Right lobe of liver (tissue), 6 donors: Measurements from ENCODE around the gene MSH2. TPM values are rescaled to one million over a fixed set of nuclear protein-coding genes. Genes with fewer than 3 reads are reported as not detected.

Experiments
- ATAC-seq, 4 donors: fragments of 200-7000 bp; cut with Tn5 transposase; one replicate each; pipeline ENCODE4 v1.9.1; 2020; ENCODE audit warnings: mild to moderate bottlenecking in 4 of 4, moderate library complexity in 4 of 4
- DNase-seq, 3 donors: peaks; one replicate each; pipeline ENCODE4 v3.0.0-alpha.2; 2020
- H3K27ac ChIP-seq, 3 donors: fragments of 200-600 bp; one replicate each; pipeline ENCODE4 v1.8.0; 2022
- H3K27me3 ChIP-seq, 2 donors: fragments of 200-600 bp; one replicate each; pipeline ENCODE4 v1.8.0; 2022
- H3K36me3 ChIP-seq, 4 donors: fragments of 200-600 bp; sonication (generic) in 1 of 4; one replicate each; pipeline versions ENCODE4 v1.5.1 to v1.8.0; 2017 to 2022; ENCODE audit warnings: control low read depth in 1 of 4
- H3K4me1 ChIP-seq, 4 donors: fragments of 200-600 bp; sonication (generic) in 1 of 4; one replicate each; pipeline versions ENCODE4 v1.5.1 to v1.8.0; 2017 to 2022; ENCODE audit warnings: control low read depth in 1 of 4
- H3K4me3 ChIP-seq, 3 donors: fragments of 200-600 bp; one replicate each; pipeline ENCODE4 v1.8.0; 2022
- H3K9me3 ChIP-seq, 4 donors: fragments of 200-600 bp; sonication (generic) in 1 of 4; one replicate each; pipeline versions ENCODE4 v1.5.1 to v1.8.0; 2017 to 2022; ENCODE audit warnings: control low read depth in 1 of 4
- POLR2A ChIP-seq: fragments of 450-650 bp; IDR thresholded peaks from one replicate; pipeline ENCODE4 v1.6.1; 2017; ENCODE audit warnings: antibody characterized with exemption, mild to moderate bottlenecking
- WGBS: methylation state at CpG from one replicate; pipeline ENCODE4 v1.1.6; 2018; ENCODE audit warnings: low coverage, low lambda C conversion rate; ENCODE audit not compliant: insufficient coverage; ENCODE audit errors: missing lambda C conversion rate; 5-methylcytosine and 5-hydroxymethylcytosine counted together
- intact Hi-C, 2 donors: fragments of 100-400 bp; cut with DNase I; formaldehyde crosslinking; loops; one replicate each; pipeline versions ENCODE4 v1.11.2 to v1.14.1; 2022
- total RNA-seq, 6 experiments: library from RNA; depleted of rRNA in 2 of 6; stranded (reverse); fragments of >200 nt in 2 of 6; fragmentation: NEBNext Ultra II Directional in 3 of 6; extraction: Animal tissue kit (Norgen Biotek cat#: 25700) in 3 of 6; gene quantifications; one replicate each; pipeline versions ENCODE4 v1.1.0 to v1.2.4, GENCODE V29; 2016 to 2023
- TF ChIP-seq, protein P1 (sequence below), 4 donors: fragments of 200-600 bp in 3 of 4; fragments of 450-650 bp in 1 of 4; IDR thresholded peaks; one replicate each; pipeline versions ENCODE4 v1.5.1 to v1.8.0; 2016 to 2022; ENCODE audit warnings: antibody characterized with exemption in 4 of 4, mild to moderate bottlenecking in 2 of 4
- donor health status: DM: no; HTN: yes; CAD: no.
- donor health status: DM: no; HTN: no; CAD: no.
- donor health status: DM: no; HTN: no; CAD: no.
- donor health status: DM: no; HTN: yes; CAD: no.
- donor health status: DM: no; HTN: yes; CAD: no.

Gene MSH2
- total RNA-seq, 6 experiments from 2014 or later: 3.2 to 7.0 (median 5.2) TPM

DNA sequence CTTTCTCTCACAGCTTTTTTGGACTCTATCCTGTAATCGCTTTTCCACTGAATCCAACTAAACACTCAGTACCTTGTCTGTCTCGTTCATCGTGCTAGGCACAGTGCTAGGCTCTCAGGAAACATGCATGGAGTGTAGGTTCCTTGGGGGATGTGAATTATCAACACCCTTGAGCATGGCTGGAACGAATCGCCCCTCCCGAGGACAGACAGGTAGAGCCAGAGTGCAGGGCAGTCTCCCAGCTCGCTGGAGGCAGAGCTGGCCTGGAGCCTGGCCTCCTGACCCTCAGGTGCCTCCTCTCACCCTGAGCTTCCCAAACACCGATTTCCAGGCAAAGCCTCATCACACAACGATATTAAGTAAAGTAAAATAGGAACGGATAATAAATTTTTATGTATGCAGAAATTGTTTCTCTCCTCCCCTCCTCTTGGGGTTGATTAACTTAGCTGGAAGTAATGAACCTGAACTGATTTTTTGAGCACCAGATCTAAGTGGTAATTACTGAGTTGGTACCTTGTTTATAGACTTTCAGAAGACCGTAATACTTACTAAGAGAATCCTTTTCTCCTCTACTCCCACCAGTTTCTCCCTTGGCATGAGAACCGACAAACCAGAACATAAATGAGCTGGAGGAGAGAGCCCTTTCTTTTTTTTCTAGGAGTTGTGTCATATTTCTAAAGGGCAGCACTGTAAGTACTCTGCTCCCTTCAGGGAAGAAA, 90.5 kb downstream of the MSH2 start:
- Histone ChIP-seq H3K27ac (no peak overlapping the region), H3K36me3 (no peaks in the 10 kb centered on the region), H3K27me3 (no peaks in the 10 kb centered on the region), H3K4me3 (no peak overlapping the region), H3K4me1 (no peaks in the 10 kb centered on the region), H3K9me3 (no peaks in the 10 kb centered on the region)
- intact Hi-C loops: no loop called here
- ATAC-seq (no peak), DNase-seq (no peak)
- TF ChIP-seq, protein P1, sequence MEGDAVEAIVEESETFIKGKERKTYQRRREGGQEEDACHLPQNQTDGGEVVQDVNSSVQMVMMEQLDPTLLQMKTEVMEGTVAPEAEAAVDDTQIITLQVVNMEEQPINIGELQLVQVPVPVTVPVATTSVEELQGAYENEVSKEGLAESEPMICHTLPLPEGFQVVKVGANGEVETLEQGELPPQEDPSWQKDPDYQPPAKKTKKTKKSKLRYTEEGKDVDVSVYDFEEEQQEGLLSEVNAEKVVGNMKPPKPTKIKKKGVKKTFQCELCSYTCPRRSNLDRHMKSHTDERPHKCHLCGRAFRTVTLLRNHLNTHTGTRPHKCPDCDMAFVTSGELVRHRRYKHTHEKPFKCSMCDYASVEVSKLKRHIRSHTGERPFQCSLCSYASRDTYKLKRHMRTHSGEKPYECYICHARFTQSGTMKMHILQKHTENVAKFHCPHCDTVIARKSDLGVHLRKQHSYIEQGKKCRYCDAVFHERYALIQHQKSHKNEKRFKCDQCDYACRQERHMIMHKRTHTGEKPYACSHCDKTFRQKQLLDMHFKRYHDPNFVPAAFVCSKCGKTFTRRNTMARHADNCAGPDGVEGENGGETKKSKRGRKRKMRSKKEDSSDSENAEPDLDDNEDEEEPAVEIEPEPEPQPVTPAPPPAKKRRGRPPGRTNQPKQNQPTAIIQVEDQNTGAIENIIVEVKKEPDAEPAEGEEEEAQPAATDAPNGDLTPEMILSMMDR (IDR thresholded peaks at IDR 0.05): no peak
- no peak for TF ChIP-seq POLR2A
- WGBS: 72% methylated on average over 10 of the region's 12 CpGs

DNA sequence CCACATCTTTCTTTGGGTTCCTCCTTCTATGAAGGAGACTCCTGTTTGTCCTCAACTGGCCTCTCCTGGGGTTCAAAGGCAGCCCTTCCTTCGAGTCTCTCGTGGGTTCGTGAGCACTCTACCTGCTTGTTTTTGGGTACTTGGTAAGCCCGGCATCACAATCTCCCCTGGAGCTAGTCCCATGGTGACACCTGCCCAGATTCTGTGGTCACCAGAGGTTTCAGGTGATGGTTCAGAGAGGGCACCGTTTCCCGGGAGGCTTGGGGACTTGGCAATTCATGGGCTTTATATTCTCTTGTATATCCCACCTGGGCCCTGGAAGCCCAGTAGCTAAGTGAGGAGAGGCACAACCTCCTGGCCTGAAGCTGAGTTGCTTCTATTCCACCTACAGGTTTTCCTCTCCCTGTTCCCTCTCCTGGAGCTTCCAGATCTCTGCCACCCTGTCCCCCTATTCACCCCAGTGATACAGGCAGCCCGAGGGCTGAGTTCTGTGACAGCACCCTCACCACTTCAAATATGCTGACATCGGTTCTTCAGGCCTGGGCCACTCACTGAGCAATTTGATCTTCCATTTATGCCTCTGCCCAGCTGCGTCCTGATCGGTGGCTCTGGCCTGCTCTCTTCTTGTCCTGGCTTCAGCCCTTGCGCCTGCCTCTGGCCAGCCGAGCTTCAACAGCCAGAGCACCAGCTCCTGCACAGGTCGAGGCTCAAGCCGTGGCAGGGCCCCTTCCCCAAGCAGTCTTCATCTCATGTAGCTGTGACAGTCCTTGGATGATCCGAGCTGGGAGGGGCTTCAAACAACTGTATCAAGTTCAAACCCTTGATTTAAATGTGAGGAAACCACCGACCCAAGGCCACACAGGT, 91.5 kb downstream of the MSH2 start:
- Histone ChIP-seq H3K27me3 (no peaks in the 10 kb centered on the region), H3K4me1 (no peaks in the 10 kb centered on the region)
- 80% methylated on average over 7 of the region's 16 CpGs for whole genome bisulfite sequencing

DNA sequence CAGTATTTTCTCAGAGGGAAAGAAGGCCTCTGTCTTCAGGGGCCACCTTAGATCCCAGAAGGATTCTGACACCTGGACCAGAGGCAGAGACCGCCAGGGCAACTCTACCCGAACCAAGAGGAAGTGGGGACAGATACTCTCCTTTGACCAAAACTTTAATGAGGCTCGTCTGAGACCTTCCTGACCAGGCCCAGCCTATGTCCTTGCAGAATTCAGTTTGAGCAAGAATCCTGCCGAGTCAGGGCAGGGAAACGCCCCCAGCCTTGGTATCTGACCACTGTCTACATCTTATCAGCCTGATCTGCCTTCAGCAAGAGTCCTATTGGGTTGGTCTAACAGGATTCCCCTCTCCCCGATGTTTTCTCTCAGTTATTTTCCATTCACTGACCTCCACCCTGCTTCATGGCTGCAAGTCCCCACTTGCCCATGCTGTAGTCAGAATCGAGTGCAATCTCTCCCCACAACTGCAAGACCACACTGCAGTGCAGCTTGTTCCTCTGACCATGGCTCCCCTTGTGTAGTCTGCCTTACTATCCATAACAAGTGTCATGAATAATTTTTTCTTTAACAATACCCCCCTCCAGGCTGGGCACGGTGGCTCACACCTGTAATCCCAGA, 95.0 kb downstream of the MSH2 start:
- ATAC-seq (no peak), DNase-seq (no peak)
- Histone ChIP-seq H3K27ac (no peak overlapping the region), H3K36me3 (no peaks in the 10 kb centered on the region), H3K4me1 (no peaks in the 10 kb centered on the region), H3K9me3 (no peaks in the 10 kb centered on the region), H3K27me3 (no peaks in the 10 kb centered on the region), H3K4me3 (no peak overlapping the region)
- intact Hi-C loops: no loop called here
- 89% methylated on average over 3 of the region's 8 CpGs for WGBS
- no peak for TF ChIP-seq POLR2A
- TF ChIP-seq, protein P1 (IDR thresholded peaks at IDR 0.05): no peak

More for the DNA sequence above, 91.5 kb downstream of the MSH2 start:
- no peak for TF ChIP-seq POLR2A
- TF ChIP-seq, protein P1 (IDR thresholded peaks at IDR 0.05): no peak
- Histone ChIP-seq H3K27ac (no peak overlapping the region), H3K36me3 (no peaks in the 10 kb centered on the region), H3K4me3 (no peak overlapping the region), H3K9me3 (no peaks in the 10 kb centered on the region)
- intact Hi-C loops: no loop called here
- ATAC-seq (no peak), DNase-seq (no peak)

DNA sequence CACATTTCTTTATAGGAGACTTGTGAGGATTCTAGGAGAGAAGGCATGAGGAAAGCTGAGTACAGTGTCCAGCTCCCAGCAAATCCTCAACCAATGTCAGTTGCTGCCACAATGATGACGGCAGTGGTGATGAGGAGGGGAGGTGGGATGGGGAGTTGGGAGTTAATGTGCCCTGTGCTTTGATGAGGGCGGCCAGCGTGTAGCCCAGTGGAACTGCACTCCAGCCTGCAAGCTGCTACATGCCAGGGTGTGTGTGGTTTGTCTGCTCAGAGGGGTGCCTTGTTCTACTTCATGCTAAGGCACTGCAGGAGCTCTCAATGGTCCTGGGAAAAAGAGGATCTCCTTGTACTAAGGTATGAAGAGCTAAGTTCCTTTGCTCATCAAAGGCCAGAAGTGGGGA, 96.1 kb downstream of the MSH2 start:
- no peaks in the 10 kb centered on the region for H3K36me3 ChIP-seq
- H3K9me3 ChIP-seq: no peaks in the 10 kb centered on the region
- intact Hi-C loops: no loop called here
- ATAC-seq (no peak), DNase-seq (no peak)
- WGBS: 57% methylated on average over 1 of the region's 3 CpGs
- no peak overlapping the region for H3K27ac ChIP-seq
- H3K27me3 ChIP-seq: no peaks in the 10 kb centered on the region
- no peaks in the 10 kb centered on the region for H3K4me1 ChIP-seq
- H3K4me3 ChIP-seq: no peak overlapping the region
- TF ChIP-seq, protein P1 (IDR thresholded peaks at IDR 0.05): no peak
- no peak for TF ChIP-seq POLR2A
